ENCODE measurements around the gene EPN1. TPM values are rescaled to one million over a fixed set of nuclear protein-coding genes. Genes with fewer than 3 reads are reported as not detected.

Gene EPN1
- total and polyA plus RNA-seq, 9 of the 15 experiments (the other 6 are each of a cell fraction or from before 2014, with no cell fraction given): 0.08 to 138 (median 12.7) TPM

DNA sequence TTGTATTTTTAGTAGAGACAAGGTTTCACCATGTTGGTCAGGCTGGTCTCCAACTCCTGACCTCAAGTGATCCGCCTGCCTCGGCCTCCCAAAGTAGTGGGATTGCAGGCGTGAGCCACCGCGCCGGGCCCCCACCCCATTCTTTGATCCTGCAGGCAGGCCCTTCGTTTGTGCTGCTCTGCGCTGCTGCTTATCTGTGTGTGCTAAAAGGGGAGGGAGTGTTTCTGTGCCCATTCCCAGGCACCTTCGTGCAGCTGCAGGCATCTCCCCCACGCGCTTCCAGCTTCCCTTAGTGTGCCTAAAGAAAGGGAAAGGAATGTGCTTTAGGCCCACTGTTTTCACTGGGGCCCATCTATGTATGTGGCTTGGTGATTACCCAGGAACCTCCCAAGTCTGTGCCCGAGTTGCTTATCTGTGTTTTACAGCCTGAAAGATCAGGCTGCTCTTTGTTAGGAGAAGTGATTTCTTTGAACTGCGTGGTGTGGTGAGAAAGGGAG, 27.2 kb downstream of the EPN1 start (continued):
- TF ChIP-seq ZNF592 (IDR thresholded peaks at IDR 0.05) (no peak), NFATC3 (IDR thresholded peaks at IDR 0.05) (no peak), NRF1 (conservative IDR thresholded peaks at IDR 0.05 in 1 of 2, IDR thresholded peaks at IDR 0.05 in 1 of 2) (peak in 1 of 2 experiments; percentile 39), ZNF311 (CRISPR knock-in tag; IDR thresholded peaks at IDR 0.05) (no peak), HMGN3 (IDR thresholded peaks at IDR 0.05; ENCODE audit: borderline replicate concordance, extremely low read depth, insufficient read length, low read depth, low read length) (no peak), CTCFL (IDR thresholded peaks at IDR 0.05; ENCODE audit: borderline replicate concordance, insufficient read depth, low read depth, low read length, poor library complexity, severe bottlenecking) (no peak), ZFP30 (CRISPR knock-in tag; IDR thresholded peaks at IDR 0.05; ENCODE audit: borderline replicate concordance) (no peak), TRIM24 (IDR thresholded peaks at IDR 0.05) (peak; percentile 71 to 77), ZNF41 (CRISPR knock-in tag; conservative IDR thresholded peaks at IDR 0.05) (no peak), FOS (IDR thresholded peaks at IDR 0.05; ENCODE audit: extremely low read depth, insufficient read length) (no peak), ZNF586 (CRISPR knock-in tag; conservative IDR thresholded peaks at IDR 0.05) (no peak), ZEB2 (IDR thresholded peaks at IDR 0.05) (peak; percentile 48; the same call in 1 of the 2 replicates), KDM5B (IDR thresholded peaks at IDR 0.05; ENCODE audit: insufficient replicate concordance, low read depth, low read length) (no peak), GTF2E2 (tag; IDR thresholded peaks at IDR 0.05) (no peak), GABPB2 (CRISPR knock-in tag; conservative IDR thresholded peaks at IDR 0.05) (no peak)
- TF ChIP-seq, protein P1, sequence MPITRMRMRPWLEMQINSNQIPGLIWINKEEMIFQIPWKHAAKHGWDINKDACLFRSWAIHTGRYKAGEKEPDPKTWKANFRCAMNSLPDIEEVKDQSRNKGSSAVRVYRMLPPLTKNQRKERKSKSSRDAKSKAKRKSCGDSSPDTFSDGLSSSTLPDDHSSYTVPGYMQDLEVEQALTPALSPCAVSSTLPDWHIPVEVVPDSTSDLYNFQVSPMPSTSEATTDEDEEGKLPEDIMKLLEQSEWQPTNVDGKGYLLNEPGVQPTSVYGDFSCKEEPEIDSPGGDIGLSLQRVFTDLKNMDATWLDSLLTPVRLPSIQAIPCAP (CRISPR knock-in tag; IDR thresholded peaks at IDR 0.05; ENCODE audit: borderline replicate concordance): no peak
- TF ChIP-seq, protein P2, sequence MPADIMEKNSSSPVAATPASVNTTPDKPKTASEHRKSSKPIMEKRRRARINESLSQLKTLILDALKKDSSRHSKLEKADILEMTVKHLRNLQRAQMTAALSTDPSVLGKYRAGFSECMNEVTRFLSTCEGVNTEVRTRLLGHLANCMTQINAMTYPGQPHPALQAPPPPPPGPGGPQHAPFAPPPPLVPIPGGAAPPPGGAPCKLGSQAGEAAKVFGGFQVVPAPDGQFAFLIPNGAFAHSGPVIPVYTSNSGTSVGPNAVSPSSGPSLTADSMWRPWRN (IDR thresholded peaks at IDR 0.05; ENCODE audit: low read depth): 0 out of 2 replicates have a peak, but pooled peaks have one; percentile 40
- TF ChIP-seq, protein P3, sequence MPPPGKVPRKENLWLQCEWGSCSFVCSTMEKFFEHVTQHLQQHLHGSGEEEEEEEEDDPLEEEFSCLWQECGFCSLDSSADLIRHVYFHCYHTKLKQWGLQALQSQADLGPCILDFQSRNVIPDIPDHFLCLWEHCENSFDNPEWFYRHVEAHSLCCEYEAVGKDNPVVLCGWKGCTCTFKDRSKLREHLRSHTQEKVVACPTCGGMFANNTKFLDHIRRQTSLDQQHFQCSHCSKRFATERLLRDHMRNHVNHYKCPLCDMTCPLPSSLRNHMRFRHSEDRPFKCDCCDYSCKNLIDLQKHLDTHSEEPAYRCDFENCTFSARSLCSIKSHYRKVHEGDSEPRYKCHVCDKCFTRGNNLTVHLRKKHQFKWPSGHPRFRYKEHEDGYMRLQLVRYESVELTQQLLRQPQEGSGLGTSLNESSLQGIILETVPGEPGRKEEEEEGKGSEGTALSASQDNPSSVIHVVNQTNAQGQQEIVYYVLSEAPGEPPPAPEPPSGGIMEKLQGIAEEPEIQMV (tag; conservative IDR thresholded peaks at IDR 0.05; ENCODE audit: low read depth): no peak
- TF ChIP-seq, protein P4, sequence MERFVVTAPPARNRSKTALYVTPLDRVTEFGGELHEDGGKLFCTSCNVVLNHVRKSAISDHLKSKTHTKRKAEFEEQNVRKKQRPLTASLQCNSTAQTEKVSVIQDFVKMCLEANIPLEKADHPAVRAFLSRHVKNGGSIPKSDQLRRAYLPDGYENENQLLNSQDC (CRISPR knock-in tag; IDR thresholded peaks at IDR 0.05): no peak
